Measurements from ENCODE around the gene CPSF3. TPM values are rescaled to one million over a fixed set of nuclear protein-coding genes. Genes with fewer than 3 reads are reported as not detected.

CPSF3 gene
- total and polyA plus RNA-seq, 2 of the 13 experiments (the other 11 are each of a cell fraction or from before 2014, with no cell fraction given), result 19.8 to 93.0 TPM

- TF ChIP-seq NRL (CRISPR knock-in tag; IDR thresholded peaks at IDR 0.05; ENCODE audit: borderline replicate concordance), result peak; percentile 17; the same call in 1 of the 2 replicates
- TF ChIP-seq PRDM15 (CRISPR knock-in tag; IDR thresholded peaks at IDR 0.05), result peak; percentile 100
- no peak for TF ChIP-seq ZKSCAN1 (IDR thresholded peaks at IDR 0.05; ENCODE audit: low read length)
- no peak; the same call in 1 of the 2 replicates for TF ChIP-seq ZNF318 (CRISPR knock-in tag; IDR thresholded peaks at IDR 0.05)
- TF ChIP-seq EEA1 (CRISPR knock-in tag; IDR thresholded peaks at IDR 0.05; ENCODE audit: borderline replicate concordance), result peak; percentile 86; the same call in 1 of the 2 replicates
- no peak; the same call in 1 of the 2 replicates for TF ChIP-seq BRCA1 (CRISPR knock-in tag; IDR thresholded peaks at IDR 0.05)
- TF ChIP-seq, protein P1, sequence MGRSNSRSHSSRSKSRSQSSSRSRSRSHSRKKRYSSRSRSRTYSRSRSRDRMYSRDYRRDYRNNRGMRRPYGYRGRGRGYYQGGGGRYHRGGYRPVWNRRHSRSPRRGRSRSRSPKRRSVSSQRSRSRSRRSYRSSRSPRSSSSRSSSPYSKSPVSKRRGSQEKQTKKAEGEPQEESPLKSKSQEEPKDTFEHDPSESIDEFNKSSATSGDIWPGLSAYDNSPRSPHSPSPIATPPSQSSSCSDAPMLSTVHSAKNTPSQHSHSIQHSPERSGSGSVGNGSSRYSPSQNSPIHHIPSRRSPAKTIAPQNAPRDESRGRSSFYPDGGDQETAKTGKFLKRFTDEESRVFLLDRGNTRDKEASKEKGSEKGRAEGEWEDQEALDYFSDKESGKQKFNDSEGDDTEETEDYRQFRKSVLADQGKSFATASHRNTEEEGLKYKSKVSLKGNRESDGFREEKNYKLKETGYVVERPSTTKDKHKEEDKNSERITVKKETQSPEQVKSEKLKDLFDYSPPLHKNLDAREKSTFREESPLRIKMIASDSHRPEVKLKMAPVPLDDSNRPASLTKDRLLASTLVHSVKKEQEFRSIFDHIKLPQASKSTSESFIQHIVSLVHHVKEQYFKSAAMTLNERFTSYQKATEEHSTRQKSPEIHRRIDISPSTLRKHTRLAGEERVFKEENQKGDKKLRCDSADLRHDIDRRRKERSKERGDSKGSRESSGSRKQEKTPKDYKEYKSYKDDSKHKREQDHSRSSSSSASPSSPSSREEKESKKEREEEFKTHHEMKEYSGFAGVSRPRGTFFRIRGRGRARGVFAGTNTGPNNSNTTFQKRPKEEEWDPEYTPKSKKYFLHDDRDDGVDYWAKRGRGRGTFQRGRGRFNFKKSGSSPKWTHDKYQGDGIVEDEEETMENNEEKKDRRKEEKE (IDR thresholded peaks at IDR 0.05), result no peak
- peak; percentile 95 for TF ChIP-seq ZNF501 (CRISPR knock-in tag; IDR thresholded peaks at IDR 0.05)
- TF ChIP-seq SOX6 (IDR thresholded peaks at IDR 0.05), result no peak
- peak; percentile 38; the same call in 1 of the 2 replicates for TF ChIP-seq SOX6 (CRISPR knock-in tag; IDR thresholded peaks at IDR 0.05)
- peak; percentile 38 for TF ChIP-seq JARID2 (CRISPR knock-in tag; IDR thresholded peaks at IDR 0.05; ENCODE audit: insufficient replicate concordance)
- peak; percentile 55; the same call in 1 of the 2 replicates for TF ChIP-seq ZNF124 (CRISPR knock-in tag; IDR thresholded peaks at IDR 0.05)
- 0 out of 2 replicates have a peak, but pooled peaks have one; percentile 33 for TF ChIP-seq JUN (CRISPR knock-in tag; IDR thresholded peaks at IDR 0.05)
- peak; percentile 80 for TF ChIP-seq POGZ (CRISPR knock-in tag; IDR thresholded peaks at IDR 0.05)
Observed at GRCh38 chr2:9423100-9423921, at the start of gene CPSF3, which contains the start of gene ITGB1BP1 (continued).
